Ovary (tissue), 3 donors: Measurements from ENCODE around the gene PSMB1.

ENCODE experiments used
- CTCF ChIP-seq, 3 donors: fragments of 450-650 bp in 2 of 3; fragments of 200-600 bp in 1 of 3; IDR thresholded peaks; one replicate each; pipeline versions ENCODE4 v1.5.1 to v1.8.0; 2016 to 2022; ENCODE audit warnings: antibody characterized with exemption in 3 of 3, mild to moderate bottlenecking in 1 of 3
- POLR2A ChIP-seq: fragments of 450-650 bp; IDR thresholded peaks from one replicate; pipeline ENCODE4 v1.6.1; 2017; ENCODE audit warnings: antibody characterized with exemption, mild to moderate bottlenecking, moderate library complexity
- donor health status: DM: no; HTN: no; CAD: no.

- TF ChIP-seq CTCF (IDR thresholded peaks at IDR 0.05) (no peak), POLR2A (no peak)
Measured at GRCh38 chr6:170512249-170512648, 40.9 kb downstream of the PSMB1 start.
